Superior temporal gyrus (tissue), 1 donor: Measurements from ENCODE around the gene NCOA7.
"Not testable (repeated sequence)": the region's sequence is repeated elsewhere in the genome, so short reads cannot be mapped to it uniquely, and the experiment has no call there.

ENCODE experiments used
- DNase-seq: peaks from one replicate; pipeline ENCODE4 v3.0.0-alpha.2; 2016; ENCODE audit errors: extremely low spot score

NCOA7 gene

GRCh38 chr6:125753218-125753936 lies 37.4 kb upstream of the NCOA7 start:
- peak; percentile 86 for DNase-seq

- DNase-seq, result no peak
Measured at GRCh38 chr6:125753937-125754259, 36.9 kb upstream of the NCOA7 start.

- no peak for DNase-seq
Measured at GRCh38 chr6:125754566-125754965, 36.2 kb upstream of the NCOA7 start.

- no peak for DNase-seq
Measured at GRCh38 chr6:125759184-125759902, 31.4 kb upstream of the NCOA7 start.

GRCh38 chr6:125759959-125760457 lies 30.8 kb upstream of the NCOA7 start:
- no peak for DNase-seq

GRCh38 chr6:125764121-125764671 lies 26.6 kb upstream of the NCOA7 start:
- DNase-seq, result no peak

- no peak for DNase-seq
Measured at GRCh38 chr6:125765944-125766343, 24.8 kb upstream of the NCOA7 start.

GRCh38 chr6:125766641-125767040 lies 24.1 kb upstream of the NCOA7 start:
- DNase-seq, result no peak

- DNase-seq, result no peak
Measured at GRCh38 chr6:125769147-125769783, 21.5 kb upstream of the NCOA7 start.

- peak; percentile 64 for DNase-seq
Measured at GRCh38 chr6:125773387-125774341, 17.1 kb upstream of the NCOA7 start.

GRCh38 chr6:125776107-125776826 lies 14.5 kb upstream of the NCOA7 start:
- not testable (repeated sequence) for DNase-seq

- peak; percentile 99 for DNase-seq
Measured at GRCh38 chr6:125779924-125780539, 10.7 kb upstream of the NCOA7 start.

- no peak for DNase-seq
Measured at GRCh38 chr6:125780540-125781313, 10.0 kb upstream of the NCOA7 start.

GRCh38 chr6:125781314-125781868 lies 9.4 kb upstream of the NCOA7 start:
- DNase-seq, result peak; percentile 81

GRCh38 chr6:125784365-125784764 lies 6.4 kb upstream of the NCOA7 start:
- peak; percentile 68 for DNase-seq

- no peak for DNase-seq
Measured at GRCh38 chr6:125787791-125788190, 3.0 kb upstream of the NCOA7 start.

GRCh38 chr6:125789167-125789566 lies 1.6 kb upstream of the NCOA7 start:
- DNase-seq, result peak; percentile 58

- DNase-seq, result peak; percentile 84
Measured at GRCh38 chr6:125789576-125790357, 993 bp upstream of the NCOA7 start.
